Stimulated activated CD4-positive, alpha-beta T cell treated with anti-CD3 and anti-CD28 coated beads, Interleukin-1b, Interleukin-23, amount 100 ng/mL, for 1 hour (primary cell): ENCODE results near the gene NPAS4.
"Not testable (repeated sequence)": the region's sequence is repeated elsewhere in the genome, so short reads cannot be mapped to it uniquely, and the experiment has no call there.

ENCODE experiments used
- DNase-seq, 2 donors: peaks; one replicate each; pipeline ENCODE4 v3.0.0-alpha.2; 2020; ENCODE audit warnings: low read depth in 2 of 2

The NPAS4 gene

DNA sequence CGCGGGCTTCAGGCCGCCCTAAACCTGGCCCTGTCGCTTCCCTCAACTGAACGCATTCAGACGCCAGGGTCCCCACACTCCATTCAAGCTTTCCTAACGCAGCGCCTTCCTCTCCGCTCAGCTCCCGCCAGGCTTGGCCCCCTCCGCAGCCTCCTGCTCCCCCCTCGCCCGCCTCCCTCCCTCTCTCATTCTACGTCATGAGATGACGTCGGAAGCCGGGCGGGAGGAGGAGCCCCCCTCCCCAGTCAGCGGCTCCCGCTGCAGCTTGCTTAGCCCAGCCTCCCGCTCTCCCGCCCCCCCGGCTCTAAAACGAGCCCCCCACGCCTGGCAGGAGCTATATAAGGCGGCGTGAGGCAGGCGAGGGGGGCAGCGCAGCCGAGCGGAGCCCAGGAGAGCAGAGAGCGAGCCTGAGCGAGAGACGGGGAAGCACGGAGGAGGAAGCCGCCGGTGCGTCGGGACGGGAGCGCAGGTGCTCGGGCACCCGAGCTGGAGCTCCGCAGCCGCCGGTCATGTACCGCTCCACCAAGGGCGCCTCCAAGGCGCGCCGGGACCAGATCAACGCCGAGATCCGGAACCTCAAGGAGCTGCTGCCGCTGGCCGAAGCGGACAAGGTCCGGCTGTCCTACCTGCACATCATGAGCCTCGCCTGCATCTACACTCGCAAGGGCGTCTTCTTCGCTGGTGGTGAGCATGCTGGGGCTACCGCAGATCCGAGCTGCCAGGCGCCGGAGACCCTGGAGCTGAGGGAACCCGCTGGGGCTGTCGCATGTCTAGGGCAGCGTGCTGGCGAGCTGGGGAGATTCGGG is at the start of gene NPAS4:
Gene NPAS4, plus strand, starts transcription at position 365 of the 806 bp plus-strand sequence. Its CDS starts 145 bp downstream, at position 510.
- no peak for DNase-seq

DNA sequence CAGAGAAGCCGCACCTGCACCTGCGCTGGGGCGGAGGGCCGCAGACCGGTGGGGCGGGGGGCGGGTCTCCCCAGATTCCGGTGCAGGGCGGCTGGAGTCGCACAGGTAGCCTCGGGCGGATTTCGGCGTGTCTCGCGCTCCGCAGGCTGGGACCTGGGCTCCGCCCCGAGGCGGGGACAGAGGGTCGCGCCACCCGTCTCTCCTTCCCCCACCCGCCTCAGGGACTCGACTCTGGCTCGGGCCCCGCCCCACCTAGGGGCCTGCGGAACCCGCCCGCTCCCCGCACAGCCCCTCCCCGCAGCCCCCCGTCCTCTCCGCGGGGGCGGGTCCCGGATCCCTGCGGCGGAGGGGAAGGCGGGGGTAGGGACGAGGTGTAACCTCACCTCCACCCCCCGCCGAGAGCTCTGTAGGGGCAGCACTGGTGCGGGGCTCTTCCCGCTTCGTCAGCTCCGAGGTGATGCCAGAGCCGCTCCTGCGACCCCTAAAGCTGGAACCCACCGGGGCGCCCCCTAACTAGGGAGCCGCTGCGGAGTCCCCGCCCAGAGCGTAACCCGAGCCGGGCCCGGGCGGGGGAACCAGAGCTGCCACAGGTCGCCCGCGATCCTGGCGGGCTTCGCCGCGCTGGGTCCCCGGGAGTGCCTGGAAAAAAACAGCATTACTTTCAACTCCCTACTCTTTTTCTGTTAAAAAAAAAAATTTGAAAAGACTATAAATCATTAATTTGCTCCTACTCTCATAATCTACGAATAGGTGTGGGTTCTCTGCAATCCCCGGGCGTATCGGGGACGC is 49.0 kb upstream of the NPAS4 start, which contains the start of gene SLC29A2:
Gene SLC29A2, minus strand, starts transcription at position 134 of the 789 bp plus-strand sequence. CDS start 169 bp downstream, outside the sequence.
- DNase-seq, result peak; percentile 37 to 54

DNA sequence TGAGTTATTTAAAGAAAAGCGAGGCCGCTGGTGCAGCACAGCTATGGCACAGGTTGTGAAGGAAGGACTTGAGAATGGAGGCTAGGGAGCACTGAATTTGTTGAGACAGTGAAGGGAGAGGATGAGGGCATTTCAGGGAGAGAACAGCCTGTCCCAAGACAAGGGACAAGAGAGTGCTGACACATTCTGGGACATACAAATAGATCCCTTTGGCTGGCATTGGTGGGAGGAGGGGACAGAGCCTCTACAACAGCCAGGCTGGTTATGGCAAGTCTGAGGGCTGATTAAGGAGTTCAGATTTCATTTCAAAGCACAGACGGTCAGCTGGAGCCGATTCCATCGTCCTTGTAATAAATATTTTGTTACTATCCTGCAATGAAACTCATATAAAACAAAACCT is 47.6 kb upstream of the NPAS4 start:
- DNase-seq, result no peak

DNA sequence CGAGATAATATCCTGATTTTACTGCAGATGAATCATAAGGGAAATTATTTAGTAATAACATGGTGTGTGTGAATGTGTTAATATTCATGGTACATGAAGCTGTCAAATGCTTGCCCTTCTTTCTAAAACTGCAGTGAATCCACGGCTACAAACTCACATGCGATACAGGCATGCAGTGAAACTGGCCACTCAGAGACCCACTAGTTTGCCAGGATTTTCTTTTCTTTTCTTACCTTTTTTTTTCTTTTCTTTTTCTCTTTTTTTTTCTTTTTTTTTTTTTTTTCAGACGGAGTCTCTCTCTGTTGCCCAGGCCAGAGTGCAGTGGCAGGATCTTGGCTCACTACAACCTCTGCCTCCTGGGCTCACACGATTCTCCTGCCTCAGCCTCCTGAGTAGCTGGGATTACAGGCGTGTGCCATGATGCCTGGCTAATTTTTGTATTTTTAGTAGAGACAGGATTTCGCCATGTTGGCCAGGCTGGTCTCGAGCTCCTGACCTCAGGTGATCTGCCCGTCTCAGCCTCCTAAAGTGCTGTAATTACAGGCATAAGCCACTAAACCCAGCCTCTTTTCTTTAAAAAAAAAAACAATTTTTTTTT is 47.0 kb upstream of the NPAS4 start:
- not testable (repeated sequence) for DNase-seq

DNA sequence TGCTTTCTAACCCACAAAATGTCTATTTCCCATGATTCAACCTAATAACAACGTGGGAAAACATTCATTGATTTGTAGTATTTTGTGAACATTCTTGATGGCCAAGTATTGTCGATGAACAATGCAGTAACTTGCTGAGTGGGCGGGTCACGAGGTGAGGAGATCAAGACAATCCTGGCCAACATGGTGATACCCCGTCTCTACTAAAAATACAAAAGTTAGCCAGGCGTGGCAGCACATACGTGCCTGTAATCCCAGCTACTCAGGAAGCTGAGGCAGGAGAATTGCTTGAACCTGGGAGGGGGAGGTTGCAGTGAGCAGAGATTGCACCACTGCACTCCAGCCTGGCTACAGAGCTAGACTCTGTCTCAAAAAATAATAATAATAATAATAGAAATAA is 40.6 kb upstream of the NPAS4 start:
- DNase-seq, result not testable (repeated sequence)

DNA sequence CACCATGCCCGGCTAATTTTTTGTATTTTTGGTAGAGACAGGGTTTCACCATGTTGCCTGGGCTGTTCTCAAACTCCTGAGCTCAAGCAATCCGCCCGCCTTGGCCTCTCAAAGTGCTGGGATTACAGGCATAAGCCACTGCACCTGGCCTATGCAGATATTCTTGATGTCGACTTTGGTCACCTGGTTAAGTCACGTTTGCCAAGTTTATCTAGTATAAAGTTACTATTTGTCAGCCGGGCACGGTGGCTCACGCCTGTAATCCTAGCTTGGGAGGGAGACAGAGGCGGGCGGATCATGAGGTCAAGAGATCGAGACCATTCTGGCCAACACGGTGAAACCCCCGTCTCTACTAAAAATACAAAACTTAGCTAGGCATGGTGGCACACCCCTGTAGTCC is 36.5 kb upstream of the NPAS4 start:
- DNase-seq, result not testable (repeated sequence)

DNA sequence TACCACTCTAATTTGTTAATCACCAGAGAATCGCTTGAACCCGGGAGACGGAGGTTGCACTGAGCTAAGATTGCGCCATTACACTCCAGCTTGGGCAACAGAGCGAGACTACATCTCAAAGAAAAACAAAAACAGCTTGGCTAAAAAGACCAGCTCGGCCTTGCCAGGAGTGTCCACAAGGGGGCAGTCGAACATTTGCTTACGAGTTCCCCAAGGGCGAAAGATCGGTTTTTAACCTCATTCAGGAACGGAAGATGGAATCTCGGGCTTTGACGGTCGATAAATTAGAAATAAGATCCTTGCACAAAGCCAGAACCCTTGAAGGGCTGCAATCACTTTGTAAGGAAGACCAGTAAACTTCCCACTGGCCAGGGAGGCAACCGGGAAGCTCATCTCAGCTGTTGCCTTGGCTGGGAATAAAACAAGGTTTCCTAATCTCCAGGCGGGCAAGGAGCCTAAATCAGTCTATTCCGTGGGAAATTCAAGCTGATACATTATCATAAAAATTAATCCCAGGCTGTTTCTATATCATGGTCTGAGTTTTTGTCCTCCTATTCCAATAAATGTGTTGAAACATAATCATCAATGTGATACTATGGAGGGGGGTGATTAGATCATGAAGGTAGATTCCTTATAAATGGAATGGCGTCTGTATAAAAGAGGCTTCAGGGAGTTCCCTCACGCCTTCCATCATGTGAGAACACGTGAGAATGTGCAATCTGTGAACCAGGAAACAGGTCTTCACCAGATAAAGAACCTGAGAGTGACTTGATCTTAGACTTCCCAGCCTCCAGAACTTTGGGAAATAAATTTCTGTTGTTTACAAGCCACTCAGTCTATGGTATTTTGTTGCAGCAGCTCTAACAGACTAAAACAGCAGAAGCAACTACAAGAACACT is 34.4 kb upstream of the NPAS4 start:
- peak; percentile 59 to 77 for DNase-seq

DNA sequence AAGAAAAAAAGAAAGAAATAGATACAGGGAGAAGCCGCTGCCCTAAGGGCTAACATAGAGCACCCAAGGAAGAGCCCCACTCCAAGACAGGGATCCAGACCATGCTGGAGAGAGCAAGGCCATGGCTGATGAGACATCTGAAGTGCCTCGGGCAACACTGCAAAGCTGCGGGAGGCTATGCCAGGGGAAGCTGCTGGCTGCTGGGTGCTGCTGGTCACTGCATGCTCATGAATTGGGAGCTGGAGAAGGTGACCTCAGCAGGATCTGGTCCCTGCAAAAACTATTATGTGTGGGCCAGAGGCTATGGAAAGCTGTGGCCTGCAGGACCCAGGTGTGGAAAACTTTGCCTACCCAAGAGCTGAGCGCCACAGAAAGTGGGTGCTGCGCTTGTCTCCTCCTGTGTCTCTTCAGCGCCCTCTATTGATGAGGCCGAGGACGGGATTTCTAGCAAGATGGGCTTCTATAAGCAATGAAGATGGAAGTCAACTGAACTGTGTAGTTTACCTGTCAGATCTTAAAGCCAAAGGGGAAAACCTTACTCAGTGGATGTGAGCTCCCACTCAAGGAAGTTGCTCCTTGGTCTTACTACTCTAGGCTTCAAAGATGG is 32.0 kb upstream of the NPAS4 start:
- peak; percentile 34 to 43 for DNase-seq

DNA sequence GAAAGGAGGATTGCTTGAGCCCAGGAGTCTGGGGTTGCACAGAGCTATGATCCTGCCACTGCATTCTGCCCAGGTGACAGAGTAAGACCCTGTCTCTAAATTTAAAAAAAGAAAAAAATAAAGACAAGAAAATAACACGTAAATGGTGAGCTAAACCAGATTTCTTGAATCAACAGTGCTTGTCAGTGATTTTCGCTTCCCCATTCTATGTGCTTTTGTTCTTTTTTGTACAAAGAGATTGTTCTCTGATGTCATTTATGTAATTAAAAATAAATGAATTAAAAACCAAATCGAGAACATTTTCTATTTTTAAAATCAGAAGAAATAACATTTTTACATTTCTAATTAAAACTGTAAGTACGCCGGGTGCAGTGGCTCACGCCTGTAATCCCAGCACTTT is 29.5 kb upstream of the NPAS4 start:
- DNase-seq, result no peak

DNA sequence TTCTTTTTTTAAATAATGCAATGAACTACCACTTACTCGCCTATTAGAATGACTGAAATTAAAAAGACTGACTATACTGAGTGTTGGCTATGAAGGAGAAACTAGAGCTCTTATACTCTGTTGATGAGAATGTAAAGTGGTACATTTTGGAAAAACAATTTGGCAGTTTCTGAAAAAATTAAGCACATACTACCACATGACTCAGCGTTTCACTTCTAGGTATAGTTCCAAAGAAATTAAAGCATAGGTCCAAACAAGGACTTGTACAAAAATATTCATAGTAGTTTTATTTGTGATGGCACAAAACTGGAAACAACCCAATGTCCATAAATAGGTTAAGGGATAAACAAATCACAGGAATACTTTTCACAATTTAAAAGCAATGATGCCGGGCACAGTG is 26.9 kb upstream of the NPAS4 start:
- no peak for DNase-seq

DNA sequence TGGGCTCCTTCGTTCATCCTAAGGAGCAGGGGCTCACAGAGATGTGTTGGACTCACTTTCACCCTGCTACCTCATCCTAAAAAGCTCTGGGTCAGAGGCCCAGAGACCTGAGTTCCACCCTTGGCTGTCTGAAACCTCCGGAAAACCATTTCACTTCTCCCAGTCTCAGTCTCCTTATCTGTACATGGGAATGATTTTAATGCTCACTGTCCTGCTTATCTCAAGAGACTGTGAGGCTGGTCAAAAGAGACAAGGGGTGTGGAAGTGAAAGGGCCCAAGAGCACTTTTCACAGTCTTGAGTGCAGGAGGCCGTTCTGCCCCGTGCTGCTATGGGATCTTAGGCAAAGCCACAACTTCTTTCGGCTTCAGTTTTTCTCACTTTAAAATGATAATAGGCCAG is 13.2 kb upstream of the NPAS4 start:
- DNase-seq, result no peak

DNA sequence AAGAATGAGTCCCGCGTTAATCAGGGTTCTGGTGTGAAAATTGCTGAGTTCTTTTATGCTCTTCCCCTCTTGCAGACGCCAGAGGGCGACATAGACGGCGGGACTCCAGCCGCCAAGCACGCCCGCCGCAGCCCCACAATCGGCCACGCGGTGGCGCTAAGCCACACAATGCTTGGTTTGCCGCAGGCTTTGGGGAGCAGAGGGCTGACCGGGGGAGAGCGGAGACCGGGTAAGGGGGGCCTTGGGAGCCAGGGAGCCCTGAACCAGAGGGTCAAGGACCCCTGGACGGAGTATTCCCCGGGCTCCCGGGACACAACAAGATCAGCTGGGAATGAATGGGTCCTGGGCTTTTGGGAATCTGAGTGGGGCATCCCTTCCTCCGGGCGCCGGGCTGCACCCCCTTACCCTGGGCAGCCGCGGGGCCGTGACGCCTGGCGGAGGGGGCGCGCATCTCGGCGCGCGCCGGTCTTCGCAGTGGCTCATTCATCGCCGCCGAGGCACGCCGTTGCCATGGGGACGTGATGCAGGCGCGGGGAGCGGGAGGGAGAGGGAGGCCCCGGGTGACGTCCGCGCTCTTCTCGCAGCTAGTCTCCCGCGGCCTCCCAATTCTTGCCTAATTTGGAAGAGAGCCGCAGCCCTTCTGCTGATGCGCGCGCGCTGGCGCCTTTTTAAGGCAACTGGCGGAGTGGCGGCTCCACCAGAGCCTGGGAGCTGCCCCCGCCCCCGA is 12.2 kb upstream of the NPAS4 start:
- peak; percentile 78 to 96 for DNase-seq

DNA sequence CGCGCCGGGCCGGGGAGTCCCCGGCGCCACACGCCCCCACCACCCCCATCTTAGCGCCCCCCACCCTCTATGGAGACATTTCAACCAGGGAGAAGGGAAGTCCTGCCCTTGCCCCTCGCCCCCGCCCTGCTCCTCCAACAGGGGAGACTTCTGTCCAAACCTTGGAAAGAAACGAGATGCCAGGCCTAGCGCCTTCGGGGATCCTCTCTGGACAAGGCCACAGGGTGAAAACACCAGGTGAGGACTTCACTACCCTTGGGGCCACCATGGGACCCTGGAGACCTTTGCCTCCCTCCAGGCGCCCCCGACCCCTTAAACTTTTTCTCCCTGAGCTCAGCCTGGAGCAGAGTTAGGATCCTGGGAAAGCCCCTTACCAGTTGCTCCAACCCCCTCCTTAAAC is 11.6 kb upstream of the NPAS4 start:
- DNase-seq, result no peak

DNA sequence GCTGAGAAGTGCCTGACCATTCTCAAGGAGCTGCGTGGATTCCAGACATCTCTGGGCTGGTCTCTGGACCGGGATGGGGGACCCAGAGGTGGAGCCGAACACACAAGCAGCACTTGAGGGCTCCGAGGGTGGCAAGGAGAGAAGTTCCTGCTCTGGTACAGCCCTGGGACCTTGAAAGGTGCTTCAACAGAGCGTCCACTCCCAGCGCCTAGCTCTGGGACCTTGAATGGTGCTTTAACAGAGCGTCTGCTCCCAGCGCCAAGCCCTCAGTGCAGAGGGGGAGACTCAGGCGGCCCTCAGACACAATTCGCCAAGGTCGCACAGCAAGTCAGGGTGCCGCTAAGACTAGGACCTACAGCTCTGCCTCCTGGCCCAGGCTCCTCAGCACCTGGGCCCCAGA is 10.6 kb upstream of the NPAS4 start:
- DNase-seq, result no peak

DNA sequence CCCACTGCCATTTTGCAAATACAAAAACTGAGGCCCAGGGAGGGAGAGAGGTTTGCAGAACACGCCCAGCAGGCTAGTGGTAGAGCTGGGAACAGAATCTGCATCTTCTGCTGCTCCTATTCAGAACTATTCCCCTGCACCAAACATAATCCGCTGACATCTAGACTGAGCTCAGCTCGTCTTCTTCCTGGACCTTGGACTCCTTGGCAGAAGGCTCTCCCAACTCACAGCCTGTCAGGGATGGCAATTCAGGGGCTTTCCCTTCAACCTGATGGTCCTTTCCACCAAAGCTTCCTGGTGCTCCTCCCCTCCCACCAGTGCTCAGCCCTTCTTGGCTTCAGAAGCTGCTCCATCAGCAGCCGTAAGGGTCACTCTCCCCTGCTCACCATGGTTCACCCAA is 9.5 kb upstream of the NPAS4 start:
- DNase-seq, result no peak

DNA sequence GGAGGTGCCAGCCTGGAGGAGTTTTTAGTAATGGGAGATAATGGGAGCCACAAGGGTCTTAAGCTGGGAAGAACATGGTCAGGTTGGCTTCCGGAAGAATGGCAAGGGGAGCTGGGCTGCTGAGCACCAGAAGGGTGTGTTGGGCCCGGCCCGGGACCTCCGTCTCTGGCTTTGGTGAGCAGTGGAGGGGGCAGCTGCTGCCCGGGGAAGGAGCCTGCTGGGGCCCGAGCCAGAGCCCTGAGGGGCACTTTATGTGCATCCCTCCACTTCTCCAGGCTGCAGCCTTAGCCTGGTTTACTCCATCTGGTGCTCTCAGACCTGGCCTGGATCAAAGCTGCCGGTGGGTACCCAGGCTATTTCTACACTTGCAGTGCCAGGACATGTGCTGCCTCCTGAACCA is 8.7 kb upstream of the NPAS4 start:
- DNase-seq, result no peak

DNA sequence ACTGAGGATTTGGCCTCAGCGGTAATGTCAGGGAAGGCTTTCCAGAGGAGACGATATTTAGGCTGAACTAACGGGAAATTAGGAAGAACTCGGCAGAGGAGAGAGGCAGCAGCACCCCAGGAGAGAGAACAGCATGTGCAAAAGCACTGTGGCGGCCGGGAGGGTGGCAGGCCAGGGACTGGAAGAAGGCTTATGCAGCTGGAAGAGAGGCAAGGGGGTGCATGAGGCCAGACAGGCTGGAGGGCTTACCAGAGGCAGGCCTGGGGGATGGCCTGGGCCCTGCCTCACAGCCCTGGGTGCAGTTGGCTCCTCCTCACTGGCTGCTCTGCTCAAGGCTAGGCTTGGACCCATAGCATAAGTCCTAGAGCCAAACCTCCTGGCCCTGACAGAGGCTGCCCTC is 7.7 kb upstream of the NPAS4 start:
- DNase-seq, result no peak

DNA sequence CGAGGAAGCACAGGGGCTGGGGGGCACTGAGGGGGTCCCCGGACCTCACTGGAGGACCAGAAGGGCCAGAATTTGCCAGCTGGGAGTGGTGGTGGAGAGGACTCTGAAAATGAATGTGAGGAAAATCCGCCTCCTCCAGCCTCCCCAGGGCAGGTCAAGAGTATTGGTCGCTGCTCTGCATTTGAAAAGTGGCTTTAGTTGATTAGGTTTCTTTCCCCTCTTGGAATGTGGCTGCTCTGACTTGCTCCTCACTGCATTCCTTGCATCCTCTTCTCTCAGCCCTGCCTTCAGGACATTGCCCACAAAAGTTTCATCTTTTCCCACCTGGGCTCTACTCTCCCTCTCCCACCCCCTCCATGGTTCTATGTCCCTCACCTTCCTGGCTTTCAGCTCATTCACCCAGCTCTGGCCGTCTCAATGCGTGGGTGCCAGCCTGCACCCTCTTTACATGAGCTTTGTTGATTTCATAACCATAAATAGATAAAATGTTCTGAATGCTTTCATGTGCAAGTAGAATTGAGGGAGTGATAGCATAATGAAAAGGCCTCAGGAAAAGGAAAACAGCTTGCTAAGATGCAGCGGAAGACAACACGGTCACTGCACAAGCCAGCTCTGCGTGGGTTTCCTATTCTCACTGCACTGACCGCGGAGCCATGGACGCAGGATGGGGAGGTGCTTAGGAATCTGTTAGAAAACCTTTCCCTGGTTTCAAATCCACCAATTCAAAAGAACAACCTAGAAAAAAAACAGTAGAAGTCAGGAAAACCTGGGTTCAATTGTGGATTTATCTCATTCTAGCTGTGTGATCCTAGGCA is 6.5 kb upstream of the NPAS4 start:
- no peak for DNase-seq

DNA sequence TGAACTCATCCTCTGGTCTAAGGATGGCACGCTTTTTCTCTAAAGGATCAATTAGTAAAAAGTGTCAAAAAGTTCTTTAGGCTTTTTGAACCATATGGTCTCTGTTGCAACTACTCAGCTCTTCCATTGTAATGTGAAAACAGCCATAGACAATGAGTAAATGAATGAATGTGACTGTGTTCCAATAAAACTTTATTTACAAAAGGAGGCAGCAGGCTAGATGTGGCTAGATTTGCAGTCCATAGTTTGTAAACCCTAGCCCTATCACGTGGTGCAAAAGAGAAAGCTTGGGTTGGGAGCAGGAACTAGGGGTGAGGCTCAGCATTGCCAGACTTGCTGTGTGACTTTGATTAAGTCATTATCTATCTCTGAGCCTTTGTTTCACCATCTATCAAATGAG is 5.4 kb upstream of the NPAS4 start:
- DNase-seq, result no peak

DNA sequence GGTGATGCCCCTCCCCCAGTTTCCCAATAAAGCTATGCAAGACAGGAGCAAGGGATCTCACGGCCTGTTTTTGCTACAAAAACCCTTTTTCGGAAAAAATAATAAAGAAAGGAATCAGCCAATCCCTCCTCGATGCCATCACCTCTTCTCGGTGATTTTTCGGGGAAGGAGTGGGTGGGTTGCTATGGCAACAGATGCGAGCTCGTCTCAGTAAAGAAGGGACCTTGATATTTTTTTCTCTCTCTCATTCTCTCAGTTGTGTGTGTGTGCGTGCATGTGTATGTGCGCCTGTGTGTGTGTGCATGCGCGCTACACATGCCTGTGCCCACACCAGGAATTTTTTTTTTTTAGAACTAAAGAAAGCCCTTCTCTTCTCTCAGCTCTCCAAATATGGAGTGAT is 3.8 kb upstream of the NPAS4 start:
- DNase-seq, result no peak
